Measurements from ENCODE around the gene ENTHD1. TPM values are rescaled to one million over a fixed set of nuclear protein-coding genes. Genes with fewer than 3 reads are reported as not detected.

The ENTHD1 gene
- total and polyA plus RNA-seq, 2 donors (not counting 3 experiments of a cell fraction or from before 2014, with no cell fraction given) = not detected

DNA sequence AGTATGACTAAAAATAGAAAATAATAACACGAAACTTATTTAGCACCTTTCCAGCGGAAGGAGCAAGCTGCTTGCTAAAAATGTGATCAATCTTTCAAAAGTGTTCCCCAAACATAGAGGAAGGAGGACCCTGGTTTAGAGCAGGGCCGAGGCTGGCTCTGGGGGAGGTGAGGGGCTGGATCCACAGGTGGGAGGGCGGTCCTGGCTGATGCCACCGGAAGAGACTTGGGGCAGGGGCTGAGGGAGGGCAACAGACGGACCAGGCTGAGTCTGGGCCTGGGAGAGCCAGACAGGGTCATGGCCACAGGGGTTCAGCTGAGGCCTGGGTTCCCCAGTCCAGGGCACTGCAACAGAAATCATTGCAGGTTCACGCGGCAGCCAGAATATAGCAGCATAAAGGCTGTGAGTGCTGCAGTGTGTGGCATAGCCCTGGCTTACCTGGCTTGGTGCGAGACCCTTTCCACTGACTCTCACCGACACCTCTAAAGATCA lies 179.7 kb downstream of the ENTHD1 start:
- Histone ChIP-seq H3K27ac (ENCODE audit: insufficient read depth, low read depth, low read length) (no peak overlapping the region), H4K20me1 (replicated peaks; ENCODE audit: control insufficient read depth, extremely low read depth, insufficient read depth, low read length) (no peaks in the 10 kb centered on the region), H3K4me1 (ENCODE audit: control insufficient read depth, extremely low read depth, insufficient read depth, low read length) (no peaks in the 10 kb centered on the region), H2AFZ (ENCODE audit: low read depth, low read length) (no peak overlapping the region), H3K9ac (replicated peaks; ENCODE audit: extremely low read depth, insufficient read depth, low read length) (no peak overlapping the region), H3K36me3 (ENCODE audit: control insufficient read depth in 2 of 2, extremely low read depth in 1 of 2, insufficient read depth in 2 of 2, low read length in 2 of 2) (no peaks in the 10 kb centered on the region), H3K9me3 (replicated peaks; ENCODE audit: control insufficient read depth, insufficient read depth, low read length) (no peaks in the 10 kb centered on the region), H3K27me3 (ENCODE audit: control insufficient read depth in 2 of 2, insufficient read depth in 2 of 2, low read length in 2 of 2) (no peaks in the 10 kb centered on the region), H3K79me2 (ENCODE audit: control insufficient read depth, insufficient read depth, low read length) (no peaks in the 10 kb centered on the region), H3K4me3 (replicated peaks in 1 of 3; ENCODE audit: insufficient read depth in 1 of 3, low read depth in 1 of 3, low read length in 3 of 3) (no peak overlapping the region), H3K4me2 (ENCODE audit: insufficient read depth, low read length) (no peak overlapping the region), H3K9me1 (replicated peaks; ENCODE audit: control insufficient read depth, extremely low read depth, insufficient read depth, low read length) (no peaks in the 10 kb centered on the region)
- BruUV-seq (replicated peaks) = no TSS peak
- dilution Hi-C loops (cut with MboI; ENCODE audit: extremely low pct_ligation_motif_present, low sequenced_read_pairs) = no loop called here
- CTCF ChIA-PET = interaction anchor here (0.9 kb wide), 1 partner anchor 11 kb away, joined by 3 read pairs; no protein-coding TSS in a partner anchor
- POLR2A ChIA-PET = no interaction called here
- intact Hi-C loops (cut with micrococcal nuclease) = no loop called here
- FAIRE-seq (no peak), DNase-seq (ENCODE audit: low read depth, low spot score) (no peak)
- TF ChIP-seq EZH2 (IDR thresholded peaks at IDR 0.05; ENCODE audit: borderline replicate concordance, low read depth, low read length, severe bottlenecking) = no peak
- TF ChIP-seq, protein P1, sequence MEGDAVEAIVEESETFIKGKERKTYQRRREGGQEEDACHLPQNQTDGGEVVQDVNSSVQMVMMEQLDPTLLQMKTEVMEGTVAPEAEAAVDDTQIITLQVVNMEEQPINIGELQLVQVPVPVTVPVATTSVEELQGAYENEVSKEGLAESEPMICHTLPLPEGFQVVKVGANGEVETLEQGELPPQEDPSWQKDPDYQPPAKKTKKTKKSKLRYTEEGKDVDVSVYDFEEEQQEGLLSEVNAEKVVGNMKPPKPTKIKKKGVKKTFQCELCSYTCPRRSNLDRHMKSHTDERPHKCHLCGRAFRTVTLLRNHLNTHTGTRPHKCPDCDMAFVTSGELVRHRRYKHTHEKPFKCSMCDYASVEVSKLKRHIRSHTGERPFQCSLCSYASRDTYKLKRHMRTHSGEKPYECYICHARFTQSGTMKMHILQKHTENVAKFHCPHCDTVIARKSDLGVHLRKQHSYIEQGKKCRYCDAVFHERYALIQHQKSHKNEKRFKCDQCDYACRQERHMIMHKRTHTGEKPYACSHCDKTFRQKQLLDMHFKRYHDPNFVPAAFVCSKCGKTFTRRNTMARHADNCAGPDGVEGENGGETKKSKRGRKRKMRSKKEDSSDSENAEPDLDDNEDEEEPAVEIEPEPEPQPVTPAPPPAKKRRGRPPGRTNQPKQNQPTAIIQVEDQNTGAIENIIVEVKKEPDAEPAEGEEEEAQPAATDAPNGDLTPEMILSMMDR (IDR thresholded peaks at IDR 0.05; ENCODE audit: extremely low read depth in 1 of 2, insufficient read depth in 1 of 2, low read depth in 1 of 2, low read length in 2 of 2) = no peak
- no peak for TF ChIP-seq POLR2A (IDR thresholded peaks at IDR 0.05; ENCODE audit: low read depth, low read length)
- no peak for TF ChIP-seq FOS (IDR thresholded peaks at IDR 0.05; ENCODE audit: borderline replicate concordance, insufficient read depth, low read length)
- no peak for TF ChIP-seq GATA2 (IDR thresholded peaks at IDR 0.05; ENCODE audit: insufficient read depth, insufficient read length, low read depth, low read length)
- no peak for TF ChIP-seq MYC (IDR thresholded peaks at IDR 0.05; ENCODE audit: low read depth, low read length)
- TF ChIP-seq JUN (IDR thresholded peaks at IDR 0.05; ENCODE audit: borderline replicate concordance, insufficient read depth, insufficient read length, low read depth) = no peak
- TF ChIP-seq POLR2AphosphoS5 (IDR thresholded peaks at IDR 0.05; ENCODE audit: insufficient read depth, low read depth, low read length) = no peak
- TF ChIP-seq, protein P2, sequence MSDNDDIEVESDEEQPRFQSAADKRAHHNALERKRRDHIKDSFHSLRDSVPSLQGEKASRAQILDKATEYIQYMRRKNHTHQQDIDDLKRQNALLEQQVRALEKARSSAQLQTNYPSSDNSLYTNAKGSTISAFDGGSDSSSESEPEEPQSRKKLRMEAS (IDR thresholded peaks at IDR 0.05; ENCODE audit: insufficient read depth, insufficient read length) = no peak
